DND-41 (cell line): ENCODE data around the gene HDAC7.

ENCODE experiments used
- ATAC-seq: fragments of 200-7000 bp; cut with Tn5 transposase; 3 replicates; pipeline ENCODE4 v1.9.1; 2021; ENCODE audit warnings: low read depth; ENCODE audit not compliant: insufficient read depth
- DNase-seq: peaks from one replicate; pipeline ENCODE4 v3.0.0-alpha.2; 2020
- H2AFZ ChIP-seq: 2 replicates; pipeline ENCODE4 v1.6.0; 2012; ENCODE audit warnings: low read depth, low read length
- H3K27ac ChIP-seq: 2 replicates; pipeline ENCODE4 v1.5.1; 2012; ENCODE audit warnings: low read length, inconsistent platforms
- H3K27me3 ChIP-seq: fragments of 200-600 bp; sonication (generic); 2 replicates; pipeline ENCODE4 v1.6.0; 2012; ENCODE audit warnings: low read length, mild to moderate bottlenecking, inconsistent platforms; ENCODE audit not compliant: insufficient read depth, poor library complexity
- H3K36me3 ChIP-seq: 2 replicates; pipeline ENCODE4 v1.5.1; 2012; ENCODE audit warnings: low read length, inconsistent platforms; ENCODE audit not compliant: insufficient read depth
- H3K4me1 ChIP-seq: 2 replicates; pipeline ENCODE4 v1.5.1; 2012; ENCODE audit warnings: mild to moderate bottlenecking, low read length; ENCODE audit not compliant: insufficient read depth
- H3K4me2 ChIP-seq: 2 replicates; pipeline ENCODE4 v1.6.0; 2012; ENCODE audit warnings: mild to moderate bottlenecking, moderate library complexity, low read length, inconsistent platforms; ENCODE audit not compliant: insufficient read depth
- H3K4me3 ChIP-seq, 2 experiments: fragments of 200-600 bp in 1 of 2; shearing (Covaris generic) in 1 of 2; 2 replicates each; pipeline ENCODE4 v1.5.1; 2012 to 2016; ENCODE audit warnings: inconsistent platforms in 2 of 2, low read length in 2 of 2, mild to moderate bottlenecking in 2 of 2, low read depth in 1 of 2, moderate library complexity in 1 of 2
- H3K79me2 ChIP-seq: 2 replicates; pipeline ENCODE4 v1.6.0; 2012; ENCODE audit warnings: low read length, inconsistent platforms; ENCODE audit not compliant: insufficient read depth
- H3K9ac ChIP-seq: 2 replicates; pipeline ENCODE4 v1.6.0; 2012; ENCODE audit warnings: low read depth, mild to moderate bottlenecking, inconsistent platforms, low read length, moderate library complexity
- H3K9me3 ChIP-seq: 2 replicates; pipeline ENCODE4 v1.5.1; 2012; ENCODE audit warnings: low read length, moderate library complexity, mild to moderate bottlenecking, inconsistent platforms; ENCODE audit not compliant: insufficient read depth, severe bottlenecking
- H4K20me1 ChIP-seq: 2 replicates; pipeline ENCODE4 v1.6.0; 2012; ENCODE audit warnings: low read length; ENCODE audit not compliant: insufficient read depth
- CTCF ChIP-seq: IDR thresholded peaks from 2 replicates; pipeline ENCODE4 v1.5.1; 2012; ENCODE audit warnings: borderline replicate concordance, low read length, moderate library complexity, mild to moderate bottlenecking; ENCODE audit not compliant: poor library complexity, severe bottlenecking; ENCODE audit errors: extremely low read depth
- EZH2 ChIP-seq: IDR thresholded peaks from 3 replicates; pipeline ENCODE4 v1.6.1; 2012; ENCODE audit warnings: borderline replicate concordance, low read depth, mild to moderate bottlenecking, moderate library complexity, low read length, inconsistent platforms; ENCODE audit not compliant: severe bottlenecking

The HDAC7 gene

GRCh38 chr12:47735649-47736048 is 84.1 kb downstream of the HDAC7 start:
- Histone ChIP-seq H3K4me3 (no peak overlapping the region), H3K27me3 (no peaks in the 10 kb centered on the region), H4K20me1 (peaks cover 18% of the 10 kb centered on the region; the same call in 1 of the 2 replicates), H2AFZ (no peak overlapping the region), H3K79me2 (no peaks in the 10 kb centered on the region), H3K4me2 (no peak overlapping the region), H3K9ac (no peak overlapping the region), H3K4me1 (no peaks in the 10 kb centered on the region), H3K27ac (no peak overlapping the region), H3K36me3 (no peaks in the 10 kb centered on the region), H3K9me3 (no peaks in the 10 kb centered on the region)
- ATAC-seq (no peak), DNase-seq (no peak)
- no peak for TF ChIP-seq CTCF
- TF ChIP-seq EZH2, result no peak

- no peak for DNase-seq
- TF ChIP-seq EZH2, result no peak
These were observed 84.8 kb downstream of the HDAC7 start for GRCh38 chr12:47734725-47735480.

GRCh38 chr12:47733142-47733541 is 86.6 kb downstream of the HDAC7 start:
- Histone ChIP-seq H3K9me3 (no peaks in the 10 kb centered on the region), H2AFZ (no peak overlapping the region), H3K27ac (no peak overlapping the region), H3K4me2 (no peak overlapping the region), H3K27me3 (no peaks in the 10 kb centered on the region), H3K4me1 (no peaks in the 10 kb centered on the region), H3K36me3 (no peaks in the 10 kb centered on the region), H3K9ac (no peak overlapping the region), H3K4me3 (no peak overlapping the region), H4K20me1 (0 out of 2 replicates have a peak, but pooled peaks cover 3% of the 10 kb centered on the region), H3K79me2 (no peaks in the 10 kb centered on the region)
- 0 out of 3 replicates have a peak, but pooled peaks have one; percentile 16 for ATAC-seq
- no peak for DNase-seq
- TF ChIP-seq EZH2 (no peak), CTCF (no peak)

More at GRCh38 chr12:47734725-47735480, 84.8 kb downstream of the HDAC7 start:
- Histone ChIP-seq H3K4me3 (no peak overlapping the region), H3K4me2 (no peak overlapping the region), H3K36me3 (no peaks in the 10 kb centered on the region), H3K4me1 (no peaks in the 10 kb centered on the region), H3K9me3 (no peaks in the 10 kb centered on the region), H4K20me1 (peaks cover 15% of the 10 kb centered on the region; the same call in 1 of the 2 replicates), H3K27me3 (no peaks in the 10 kb centered on the region), H3K79me2 (no peaks in the 10 kb centered on the region), H2AFZ (no peak overlapping the region), H3K27ac (no peak overlapping the region), H3K9ac (no peak overlapping the region)
- ATAC-seq, result no peak
